GM12878 (cell line): ENCODE measurements around the gene NRG3. TPM values are rescaled to one million over a fixed set of nuclear protein-coding genes. Genes with fewer than 3 reads are reported as not detected.

ENCODE experiments used
- ATAC-seq: fragments of 200-7000 bp; cut with Tn5 transposase; 3 replicates; pipeline ENCODE4 v1.9.1; 2020; ENCODE audit warnings: mild to moderate bottlenecking, moderate library complexity
- BruUV-seq: library from RNA; stranded (reverse); fragments of 400-500 nt; replicated peaks from 2 replicates; lab custom pipeline; 2021; lab: Mats Ljungman, UMichigan
- CTCF ChIA-PET: fragments of 300-600 bp; sonication (Branson Sonifier 250); formaldehyde crosslinking; extraction: SDS; loops from one replicate; lab custom pipeline; 2021; ENCODE audit warnings: inconsistent platforms; lab: Yijun Ruan, JAX
- POLR2A ChIA-PET: fragments of 350-600 bp; formaldehyde crosslinking; extraction: SDS; loops from one replicate; lab custom pipeline; 2021; ENCODE audit warnings: inconsistent platforms; lab: Charles Lee
- RAD21 ChIA-PET: fragments of 300-600 bp; sonication (Branson Sonifier 250); formaldehyde crosslinking; loops from one replicate; lab custom pipeline; 2023; ENCODE audit warnings: antibody characterized with exemption; ENCODE audit not compliant: unreplicated experiment; lab: Charles Lee
- SMC1A ChIA-PET: fragments of 300-600 bp; sonication (Branson Sonifier 250); formaldehyde crosslinking; loops from one replicate; lab custom pipeline; 2023; ENCODE audit not compliant: unreplicated experiment, uncharacterized antibody; lab: Charles Lee
- DNase-seq: peaks from one replicate; pipeline ENCODE4 v3.0.0-alpha.2; 2011; ENCODE audit warnings: low read depth, low spot score
- FAIRE-seq: peaks from 3 replicates; lab custom pipeline; 2011; peaks lifted over from hg19 to GRCh38; lab: Jason Lieb, UNC
- H2AFZ ChIP-seq: 2 replicates; pipeline ENCODE4 v1.6.0; 2011; ENCODE audit warnings: low read depth, low read length, control low read depth; ENCODE audit not compliant: control insufficient read depth
- H3K27ac ChIP-seq: 2 replicates; pipeline ENCODE4 v1.5.1; 2011; ENCODE audit warnings: control low read depth; ENCODE audit not compliant: control insufficient read depth, insufficient read depth
- H3K27me3 ChIP-seq, 2 experiments: replicated peaks in 1 of 2; 2 replicates each; pipeline versions ENCODE4 v1.6.0 to v1.6.1; 2011; ENCODE audit warnings: low read length in 1 of 2; ENCODE audit not compliant: control insufficient read depth in 2 of 2, insufficient read depth in 2 of 2
- H3K36me3 ChIP-seq, 2 experiments: 2 replicates each; pipeline ENCODE4 v1.5.1; 2011; ENCODE audit warnings: low read length in 1 of 2; ENCODE audit not compliant: control insufficient read depth in 2 of 2, insufficient read depth in 2 of 2
- H3K4me1 ChIP-seq: 2 replicates; pipeline ENCODE4 v1.6.1; 2011; ENCODE audit warnings: mild to moderate bottlenecking, low read length, moderate library complexity, mixed read lengths; ENCODE audit not compliant: control insufficient read depth, insufficient read depth
- H3K4me2 ChIP-seq: 2 replicates; pipeline ENCODE4 v1.6.0; 2011; ENCODE audit warnings: control low read depth; ENCODE audit not compliant: control insufficient read depth, insufficient read depth
- H3K4me3 ChIP-seq: fragments of 200-600 bp; sonication (generic); 2 replicates; pipeline ENCODE4 v1.5.1; 2016
- H3K79me2 ChIP-seq: 2 replicates; pipeline ENCODE4 v1.6.0; 2011; ENCODE audit warnings: low read length; ENCODE audit not compliant: control insufficient read depth, insufficient read depth
- H3K9ac ChIP-seq: 2 replicates; pipeline ENCODE4 v1.8.0; 2011; ENCODE audit warnings: low read length, control low read depth, mixed read lengths; ENCODE audit not compliant: control insufficient read depth, insufficient read depth
- H3K9me3 ChIP-seq: replicated peaks from 3 replicates; pipeline ENCODE4 v1.5.1; 2011; ENCODE audit warnings: mild to moderate bottlenecking, low read length; ENCODE audit not compliant: control insufficient read depth, insufficient read depth
- H4K20me1 ChIP-seq: 2 replicates; pipeline ENCODE4 v1.6.0; 2011; ENCODE audit not compliant: control insufficient read depth, insufficient read depth
- CHD2 ChIP-seq: IDR thresholded peaks from 2 replicates; pipeline ENCODE4 v1.6.1; 2011; ENCODE audit warnings: low read depth, low read length, improper control_type of control experiment, borderline replicate concordance
- ESRRA ChIP-seq: IDR thresholded peaks from 2 replicates; pipeline ENCODE4 v1.6.1; 2012; ENCODE audit warnings: mild to moderate bottlenecking, low read length, improper control_type of control experiment
- MTA2 ChIP-seq: fragments of 450-650 bp; IDR thresholded peaks from 2 replicates; pipeline ENCODE4 v1.6.1; 2016; ENCODE audit warnings: low read depth, mild to moderate bottlenecking, moderate library complexity
- MXI1 ChIP-seq: fragments of 150-350 bp; IDR thresholded peaks from 2 replicates; pipeline ENCODE4 v1.6.1; 2011; ENCODE audit warnings: low read depth, mild to moderate bottlenecking, inconsistent platforms, low read length, improper control_type of control experiment
- RBBP5 ChIP-seq: fragments of 200-600 bp; sonication (generic); conservative IDR thresholded peaks from 2 replicates; pipeline ENCODE4 v1.6.1; 2016
- SUPT20H ChIP-seq: IDR thresholded peaks from 2 replicates; pipeline ENCODE4 v1.6.1; 2011; ENCODE audit warnings: low read depth, mild to moderate bottlenecking, low read length, moderate library complexity, borderline replicate concordance; ENCODE audit not compliant: control insufficient read depth
- TAF1 ChIP-seq: IDR thresholded peaks from 2 replicates; pipeline ENCODE4 v1.6.1; 2011; ENCODE audit warnings: mild to moderate bottlenecking, low read depth, low read length, borderline replicate concordance
- TBL1XR1 ChIP-seq: IDR thresholded peaks from 2 replicates; pipeline ENCODE4 v1.6.1; 2012; ENCODE audit warnings: low read depth, low read length, improper control_type of control experiment
- WRNIP1 ChIP-seq: IDR thresholded peaks from 2 replicates; pipeline ENCODE4 v1.6.1; 2011; ENCODE audit warnings: low read depth, low read length, improper control_type of control experiment, borderline replicate concordance
- ZZZ3 ChIP-seq: IDR thresholded peaks from 2 replicates; pipeline ENCODE4 v1.6.1; 2011; ENCODE audit warnings: low read depth; ENCODE audit not compliant: control insufficient read depth, insufficient read length
- WGBS: methylation state at CpG from one replicate; pipeline ENCODE4 v1.1.6; 2016; ENCODE audit warnings: low lambda C conversion rate; ENCODE audit not compliant: insufficient replicate concordance, insufficient coverage; ENCODE audit errors: missing lambda C conversion rate; 5-methylcytosine and 5-hydroxymethylcytosine counted together
- in situ Hi-C: fragments of 300-500 bp; cut with MboI; formaldehyde crosslinking; loops from 9 replicates; pipeline ENCODE4 v1.14.3; 2018; ENCODE audit warnings: mixed read lengths
- intact Hi-C: fragments of 100-400 bp; cut with micrococcal nuclease; formaldehyde crosslinking; loops from one replicate; pipeline ENCODE4 v1.14.2; 2022; ENCODE audit not compliant: unreplicated experiment
- polyA plus RNA-seq, 11 experiments: library from polyadenylated mRNA; depleted of rRNA in 4 of 11; unstranded in 6 of 11; stranded (reverse) in 5 of 11; fragments of >200 nt; fragmentation: Nextera tagmentation in 4 of 11; fragmentation: Illumina TruSeq in 1 of 11; extraction: Ambion mirVana in 4 of 11; extraction: Trizol in 1 of 11; gene quantifications; 1 replicate in 1 of 11; 2 replicates in 10 of 11; pipeline versions ENCODE4 v1.2.1 to v1.2.3, GENCODE V29; 2011 to 2016; ENCODE audit warnings: inconsistent platforms in 2 of 11, missing spikeins in 2 of 11, low read depth in 1 of 11
- total RNA-seq, 4 experiments: library from RNA; depleted of rRNA in 3 of 4; stranded (reverse); fragments of >200 nt in 3 of 4; fragmentation: Illumina TruSeq in 1 of 4; extraction: Trizol in 1 of 4; gene quantifications; 2 replicates each; pipeline versions ENCODE4 v1.2.1 to v1.2.3, GENCODE V29; 2013 to 2021
- TF ChIP-seq, protein P1 (sequence below): fragments of 450-650 bp; conservative IDR thresholded peaks from 2 replicates; pipeline ENCODE4 v1.6.1; 2017; ENCODE audit warnings: mild to moderate bottlenecking, moderate library complexity
- TF ChIP-seq, protein P2 (sequence below): IDR thresholded peaks from 2 replicates; pipeline ENCODE4 v1.6.1; 2011; ENCODE audit warnings: low read depth, low read length, improper control_type of control experiment, borderline replicate concordance
- TF ChIP-seq, protein P3 (sequence below): fragments of 450-650 bp; IDR thresholded peaks from 2 replicates; pipeline ENCODE4 v1.6.1; 2018; ENCODE audit warnings: borderline replicate concordance, mild to moderate bottlenecking; ENCODE audit not compliant: partially characterized antibody

Gene NRG3
- total and polyA plus RNA-seq, 10 of the 15 experiments (the other 5 are each of a cell fraction or from before 2014, with no cell fraction given) = 0.03 to 0.41 (median 0.17) TPM; not detected in 3

DNA sequence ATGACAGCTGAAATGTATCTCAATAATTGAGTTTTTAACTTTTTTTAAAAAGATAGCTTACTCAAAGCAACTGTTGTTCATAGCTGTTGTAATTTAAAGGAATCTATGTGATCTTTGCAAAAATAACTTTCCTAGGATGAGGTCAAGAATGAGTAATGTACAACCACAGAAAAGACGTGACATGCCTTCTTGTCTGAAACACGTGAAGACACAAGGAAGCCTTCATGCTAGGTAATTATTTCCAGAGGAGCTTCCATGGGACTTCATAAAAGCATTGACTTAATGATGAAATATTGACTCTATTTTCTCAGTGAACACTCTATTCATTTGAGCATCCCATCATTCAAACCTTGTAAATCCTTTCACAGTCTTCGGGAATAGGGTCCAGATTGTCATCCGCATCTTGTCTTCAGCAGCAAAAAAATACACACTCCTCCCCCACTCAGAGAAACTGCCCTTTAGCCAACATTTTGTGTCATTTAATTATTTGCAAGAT lies 528.0 kb downstream of the NRG3 start:
- POLR2A ChIA-PET = no interaction called here
- intact Hi-C loops = no loop called here
- DNase-seq (no peak), ATAC-seq (no peak), FAIRE-seq (no peak)
- Histone ChIP-seq H3K9ac (no peak overlapping the region), H3K79me2 (no peaks in the 10 kb centered on the region), H2AFZ (no peak overlapping the region), H3K9me3 (no peaks in the 10 kb centered on the region), H3K27ac (no peak overlapping the region), H3K4me1 (no peaks in the 10 kb centered on the region), H4K20me1 (no peaks in the 10 kb centered on the region), H3K4me2 (no peak overlapping the region), H3K27me3 (no peaks in the 10 kb centered on the region), H3K36me3 (no peaks in the 10 kb centered on the region), H3K4me3 (no peak overlapping the region)
- SMC1A ChIA-PET = no interaction called here
- TF ChIP-seq WRNIP1 (no peak), MTA2 (no peak), RBBP5 (no peak), SUPT20H (no peak), CHD2 (no peak), TAF1 (no peak), TBL1XR1 (no peak), ESRRA (no peak), MXI1 (no peak), ZZZ3 (no peak)
- TF ChIP-seq, protein P1, sequence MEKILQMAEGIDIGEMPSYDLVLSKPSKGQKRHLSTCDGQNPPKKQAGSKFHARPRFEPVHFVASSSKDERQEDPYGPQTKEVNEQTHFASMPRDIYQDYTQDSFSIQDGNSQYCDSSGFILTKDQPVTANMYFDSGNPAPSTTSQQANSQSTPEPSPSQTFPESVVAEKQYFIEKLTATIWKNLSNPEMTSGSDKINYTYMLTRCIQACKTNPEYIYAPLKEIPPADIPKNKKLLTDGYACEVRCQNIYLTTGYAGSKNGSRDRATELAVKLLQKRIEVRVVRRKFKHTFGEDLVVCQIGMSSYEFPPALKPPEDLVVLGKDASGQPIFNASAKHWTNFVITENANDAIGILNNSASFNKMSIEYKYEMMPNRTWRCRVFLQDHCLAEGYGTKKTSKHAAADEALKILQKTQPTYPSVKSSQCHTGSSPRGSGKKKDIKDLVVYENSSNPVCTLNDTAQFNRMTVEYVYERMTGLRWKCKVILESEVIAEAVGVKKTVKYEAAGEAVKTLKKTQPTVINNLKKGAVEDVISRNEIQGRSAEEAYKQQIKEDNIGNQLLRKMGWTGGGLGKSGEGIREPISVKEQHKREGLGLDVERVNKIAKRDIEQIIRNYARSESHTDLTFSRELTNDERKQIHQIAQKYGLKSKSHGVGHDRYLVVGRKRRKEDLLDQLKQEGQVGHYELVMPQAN = no peak
- TF ChIP-seq, protein P2, sequence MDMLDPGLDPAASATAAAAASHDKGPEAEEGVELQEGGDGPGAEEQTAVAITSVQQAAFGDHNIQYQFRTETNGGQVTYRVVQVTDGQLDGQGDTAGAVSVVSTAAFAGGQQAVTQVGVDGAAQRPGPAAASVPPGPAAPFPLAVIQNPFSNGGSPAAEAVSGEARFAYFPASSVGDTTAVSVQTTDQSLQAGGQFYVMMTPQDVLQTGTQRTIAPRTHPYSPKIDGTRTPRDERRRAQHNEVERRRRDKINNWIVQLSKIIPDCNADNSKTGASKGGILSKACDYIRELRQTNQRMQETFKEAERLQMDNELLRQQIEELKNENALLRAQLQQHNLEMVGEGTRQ = no peak
- TF ChIP-seq, protein P3, sequence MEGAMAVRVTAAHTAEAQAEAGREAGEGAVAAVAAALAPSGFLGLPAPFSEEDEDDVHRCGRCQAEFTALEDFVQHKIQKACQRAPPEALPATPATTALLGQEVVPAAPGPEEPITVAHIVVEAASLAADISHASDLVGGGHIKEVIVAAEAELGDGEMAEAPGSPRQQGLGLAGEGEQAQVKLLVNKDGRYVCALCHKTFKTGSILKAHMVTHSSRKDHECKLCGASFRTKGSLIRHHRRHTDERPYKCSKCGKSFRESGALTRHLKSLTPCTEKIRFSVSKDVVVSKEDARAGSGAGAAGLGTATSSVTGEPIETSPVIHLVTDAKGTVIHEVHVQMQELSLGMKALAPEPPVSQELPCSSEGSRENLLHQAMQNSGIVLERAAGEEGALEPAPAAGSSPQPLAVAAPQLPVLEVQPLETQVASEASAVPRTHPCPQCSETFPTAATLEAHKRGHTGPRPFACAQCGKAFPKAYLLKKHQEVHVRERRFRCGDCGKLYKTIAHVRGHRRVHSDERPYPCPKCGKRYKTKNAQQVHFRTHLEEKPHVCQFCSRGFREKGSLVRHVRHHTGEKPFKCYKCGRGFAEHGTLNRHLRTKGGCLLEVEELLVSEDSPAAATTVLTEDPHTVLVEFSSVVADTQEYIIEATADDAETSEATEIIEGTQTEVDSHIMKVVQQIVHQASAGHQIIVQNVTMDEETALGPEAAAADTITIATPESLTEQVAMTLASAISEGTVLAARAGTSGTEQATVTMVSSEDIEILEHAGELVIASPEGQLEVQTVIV = no peak
- BruUV-seq = no TSS peak
- RAD21 ChIA-PET = no interaction called here
- CTCF ChIA-PET = no interaction called here
- in situ Hi-C loops = no loop called here
- 25% methylated on average over 4 of the region's 4 CpGs for WGBS
